DND-41 (cell line): ENCODE results near the gene HES2.

ENCODE experiments used
- EZH2 ChIP-seq: IDR thresholded peaks from 3 replicates; pipeline ENCODE4 v1.6.1; 2012; ENCODE audit warnings: borderline replicate concordance, low read depth, mild to moderate bottlenecking, moderate library complexity, low read length, inconsistent platforms; ENCODE audit not compliant: severe bottlenecking
- TF ChIP-seq, protein P1 (sequence below): IDR thresholded peaks from 2 replicates; pipeline ENCODE4 v1.5.1; 2012; ENCODE audit warnings: borderline replicate concordance, low read length, moderate library complexity, mild to moderate bottlenecking; ENCODE audit not compliant: poor library complexity, severe bottlenecking; ENCODE audit errors: extremely low read depth

GRCh38 chr1:6416295-6416656, 3.4 kb downstream of the HES2 start:
- TF ChIP-seq, protein P1, sequence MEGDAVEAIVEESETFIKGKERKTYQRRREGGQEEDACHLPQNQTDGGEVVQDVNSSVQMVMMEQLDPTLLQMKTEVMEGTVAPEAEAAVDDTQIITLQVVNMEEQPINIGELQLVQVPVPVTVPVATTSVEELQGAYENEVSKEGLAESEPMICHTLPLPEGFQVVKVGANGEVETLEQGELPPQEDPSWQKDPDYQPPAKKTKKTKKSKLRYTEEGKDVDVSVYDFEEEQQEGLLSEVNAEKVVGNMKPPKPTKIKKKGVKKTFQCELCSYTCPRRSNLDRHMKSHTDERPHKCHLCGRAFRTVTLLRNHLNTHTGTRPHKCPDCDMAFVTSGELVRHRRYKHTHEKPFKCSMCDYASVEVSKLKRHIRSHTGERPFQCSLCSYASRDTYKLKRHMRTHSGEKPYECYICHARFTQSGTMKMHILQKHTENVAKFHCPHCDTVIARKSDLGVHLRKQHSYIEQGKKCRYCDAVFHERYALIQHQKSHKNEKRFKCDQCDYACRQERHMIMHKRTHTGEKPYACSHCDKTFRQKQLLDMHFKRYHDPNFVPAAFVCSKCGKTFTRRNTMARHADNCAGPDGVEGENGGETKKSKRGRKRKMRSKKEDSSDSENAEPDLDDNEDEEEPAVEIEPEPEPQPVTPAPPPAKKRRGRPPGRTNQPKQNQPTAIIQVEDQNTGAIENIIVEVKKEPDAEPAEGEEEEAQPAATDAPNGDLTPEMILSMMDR, result no peak
- TF ChIP-seq EZH2, result no peak
